HG02763 (cell line): ENCODE measurements around the gene ZNF605.
"Not testable (repeated sequence)": the region's sequence is repeated elsewhere in the genome, so short reads cannot be mapped to it uniquely, and the experiment has no call there.

Source experiments
- ATAC-seq: cut with Tn5 transposase; IDR thresholded peaks from one replicate; pipeline ENCODE4 v1.9.1; 2021; ENCODE audit warnings: mild to moderate bottlenecking, moderate library complexity; ENCODE audit not compliant: unreplicated experiment

The ZNF605 gene

DNA sequence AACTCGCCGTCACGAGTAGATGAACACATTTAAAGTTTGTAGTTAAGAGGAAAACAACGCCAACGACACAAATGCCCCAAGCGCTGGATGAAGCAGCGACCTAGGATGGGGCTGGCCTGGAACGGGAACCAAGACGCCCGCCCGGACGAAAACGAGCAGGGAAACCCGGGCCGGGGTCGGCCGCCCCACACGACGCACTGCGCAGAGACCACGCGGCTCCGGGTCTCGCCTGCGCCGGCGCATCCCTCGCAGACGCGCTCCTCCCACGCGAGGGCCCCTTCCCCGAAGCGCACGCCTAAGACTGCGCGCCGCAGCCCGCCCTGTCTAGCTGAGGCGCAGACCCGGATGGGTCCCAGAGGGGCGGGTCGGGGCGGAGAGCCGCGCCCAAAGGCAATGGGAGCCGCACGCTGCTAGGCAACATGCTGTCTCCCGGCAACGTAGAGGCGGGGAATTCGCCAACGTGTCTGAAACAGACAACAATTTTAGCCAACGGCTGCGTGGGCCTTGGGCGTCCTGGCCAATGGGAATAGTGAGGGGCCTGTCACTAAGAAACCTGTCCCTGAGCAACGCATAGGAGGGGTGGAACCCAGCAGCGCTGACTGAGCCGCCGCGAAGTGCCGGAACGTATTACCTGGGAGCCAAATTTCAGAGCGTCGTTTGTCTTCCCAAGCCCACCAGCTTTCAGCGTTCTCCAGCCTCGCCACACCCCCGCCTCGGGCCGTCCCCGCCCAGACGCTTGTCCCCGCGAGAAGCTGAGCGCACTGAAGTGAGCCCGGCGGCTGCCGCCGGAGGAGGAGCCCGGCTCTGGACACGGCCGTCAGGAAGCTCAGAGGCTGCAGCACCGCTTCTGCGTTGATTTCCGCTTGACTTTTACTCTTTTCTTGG lies 47.7 kb downstream of the ZNF605 start:
- peak; percentile 89 for ATAC-seq

DNA sequence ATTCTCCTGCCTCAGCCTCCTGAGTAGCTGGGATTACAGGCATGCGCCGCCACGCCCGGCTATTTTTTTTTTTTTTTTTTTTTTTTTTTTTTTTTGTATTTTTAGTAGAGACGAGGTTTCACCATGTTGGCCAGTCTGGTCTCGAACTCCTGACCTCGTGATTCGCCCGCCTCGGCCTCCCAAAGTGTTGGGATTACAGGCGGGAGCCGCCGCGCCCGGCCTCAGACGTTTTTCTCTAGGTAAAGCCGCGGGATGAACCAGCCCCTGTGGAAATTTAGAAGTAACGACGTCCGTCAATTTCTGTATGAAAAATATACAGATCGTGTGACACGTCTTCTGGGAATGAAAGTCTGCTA lies 48.3 kb downstream of the ZNF605 start:
- ATAC-seq, result not testable (repeated sequence)

DNA sequence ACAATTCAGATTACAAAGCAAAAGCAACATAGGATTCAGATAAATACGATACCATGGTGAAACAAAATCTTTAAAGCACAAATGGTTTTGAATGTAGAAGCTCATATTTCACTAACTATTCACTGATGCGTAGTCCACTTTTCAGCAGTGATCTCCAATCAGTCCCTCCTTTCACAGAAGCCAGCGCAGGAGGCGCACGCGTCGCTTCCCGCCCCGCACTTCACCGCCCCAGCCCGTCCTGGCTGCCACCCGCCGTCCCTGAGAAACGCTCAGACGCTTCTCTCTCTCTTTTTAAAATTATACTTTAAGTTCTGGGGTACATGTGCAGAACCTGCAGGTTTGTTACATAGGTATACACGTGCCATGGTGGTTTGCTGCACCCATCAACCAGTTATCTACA lies 48.9 kb downstream of the ZNF605 start:
- ATAC-seq, result no peak

DNA sequence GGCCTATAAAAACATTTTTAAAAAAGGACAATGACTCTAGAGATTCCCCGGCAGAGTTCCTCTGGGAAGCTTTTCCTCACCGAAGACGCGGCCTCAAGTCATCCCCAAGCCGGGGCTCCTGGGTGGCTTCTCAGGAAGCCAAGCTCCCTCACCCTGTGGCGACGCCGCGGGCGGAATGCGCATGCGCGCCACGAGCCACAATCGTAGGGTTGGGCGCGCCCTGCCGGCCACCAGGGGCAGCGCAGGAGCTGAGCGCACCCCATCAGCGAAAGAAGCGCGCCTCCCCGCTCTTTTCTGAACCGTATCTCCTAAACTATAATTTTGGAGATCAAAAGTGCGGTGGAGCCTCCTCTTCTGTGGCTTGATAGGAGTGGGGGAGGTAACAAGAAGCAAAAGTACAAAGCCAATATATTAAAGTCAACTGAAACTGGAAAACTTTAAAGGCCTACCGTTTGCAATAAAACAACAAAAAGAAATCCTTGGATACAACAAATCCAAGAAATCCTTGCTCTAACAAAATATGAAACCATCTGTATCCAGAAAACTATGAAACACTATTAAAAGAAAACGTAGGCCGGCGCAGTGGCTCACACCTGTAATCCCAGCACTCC lies 51.3 kb downstream of the ZNF605 start:
- ATAC-seq, result no peak

DNA sequence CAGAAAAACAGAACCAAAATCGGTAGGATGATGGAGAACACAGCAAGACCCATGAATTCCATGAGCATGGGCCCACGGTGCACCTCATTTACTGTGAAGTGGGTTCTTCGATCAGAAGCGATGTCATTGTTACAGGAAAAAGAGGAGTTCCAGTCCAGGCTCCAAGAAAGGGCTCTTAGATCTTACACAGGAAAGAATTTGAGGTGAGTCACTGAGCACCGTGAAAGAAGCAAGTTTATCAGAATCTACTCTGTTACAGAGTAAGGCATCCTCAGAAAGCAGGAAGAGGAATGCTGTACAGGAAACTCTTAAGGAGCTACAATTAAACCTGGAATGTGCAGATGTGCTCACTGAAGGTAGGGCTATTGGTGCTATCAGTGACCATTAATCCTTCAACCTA lies 57.1 kb downstream of the ZNF605 start:
- ATAC-seq, result no peak

DNA sequence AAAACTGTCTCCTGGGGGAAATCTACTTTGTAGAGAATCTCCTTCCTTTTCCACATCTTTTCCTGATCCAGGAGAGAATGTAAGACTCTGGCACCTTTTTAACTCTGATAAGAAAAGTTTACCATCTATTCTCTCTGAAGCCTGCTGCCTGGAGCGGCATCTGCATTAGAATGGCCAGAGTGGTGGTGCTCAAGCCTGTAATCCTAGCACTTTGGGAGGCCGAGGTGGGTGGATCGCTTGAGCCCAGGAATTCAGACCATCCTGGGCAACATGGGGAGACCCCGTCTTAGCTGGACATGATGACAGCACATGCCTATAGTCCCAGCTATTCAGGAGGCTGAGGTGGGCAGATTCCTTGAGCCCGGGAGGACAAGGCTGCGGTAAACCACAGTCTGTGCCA lies 67.3 kb downstream of the ZNF605 start:
- no peak for ATAC-seq

DNA sequence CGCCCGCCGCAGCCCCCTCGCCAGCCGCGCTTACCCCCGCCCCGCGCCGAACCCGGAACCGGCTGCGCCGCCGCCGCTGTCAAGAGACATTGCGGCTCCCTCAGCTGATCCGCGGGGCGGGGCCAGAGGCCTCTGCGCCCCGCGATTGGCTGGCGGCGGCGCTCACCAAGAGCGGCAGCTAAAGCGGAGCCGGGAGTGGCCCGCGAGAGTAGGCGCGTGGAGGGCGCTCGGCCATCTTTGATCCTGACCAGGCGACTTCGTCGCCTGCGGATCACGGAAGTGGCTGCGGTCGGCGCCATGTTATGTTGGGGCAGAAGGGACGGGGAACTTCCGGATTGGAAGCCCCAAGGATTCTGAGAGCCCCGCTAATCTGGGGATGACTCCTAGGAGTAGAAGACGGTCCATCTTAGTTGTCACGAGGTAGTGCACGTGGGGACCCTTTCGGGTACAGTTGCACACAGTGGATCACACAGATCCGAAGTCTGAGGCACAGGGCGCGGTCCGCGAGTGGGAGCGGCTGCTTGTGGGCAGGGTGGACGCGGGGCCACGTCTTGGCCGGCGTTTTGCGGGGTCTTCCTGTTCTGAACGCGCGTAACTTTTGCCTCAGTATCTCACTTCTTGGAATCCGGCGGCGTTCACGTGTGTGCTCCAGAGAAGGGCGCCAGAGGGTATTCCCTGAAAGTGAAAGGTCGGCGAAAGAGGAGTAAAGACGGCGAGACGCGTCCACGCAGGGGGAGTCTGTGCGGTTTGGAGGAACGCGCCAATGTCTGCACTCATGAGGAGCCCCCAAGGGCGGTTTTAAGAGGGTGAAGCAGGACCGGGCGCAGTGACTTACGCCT lies 68.4 kb downstream of the ZNF605 start, which contains the start of gene CHFR:
TSS of gene CHFR (minus strand) at position 93 of the 839 bp plus-strand sequence. CDS start 277 bp downstream, outside the sequence.
- peak; percentile 98 for ATAC-seq

DNA sequence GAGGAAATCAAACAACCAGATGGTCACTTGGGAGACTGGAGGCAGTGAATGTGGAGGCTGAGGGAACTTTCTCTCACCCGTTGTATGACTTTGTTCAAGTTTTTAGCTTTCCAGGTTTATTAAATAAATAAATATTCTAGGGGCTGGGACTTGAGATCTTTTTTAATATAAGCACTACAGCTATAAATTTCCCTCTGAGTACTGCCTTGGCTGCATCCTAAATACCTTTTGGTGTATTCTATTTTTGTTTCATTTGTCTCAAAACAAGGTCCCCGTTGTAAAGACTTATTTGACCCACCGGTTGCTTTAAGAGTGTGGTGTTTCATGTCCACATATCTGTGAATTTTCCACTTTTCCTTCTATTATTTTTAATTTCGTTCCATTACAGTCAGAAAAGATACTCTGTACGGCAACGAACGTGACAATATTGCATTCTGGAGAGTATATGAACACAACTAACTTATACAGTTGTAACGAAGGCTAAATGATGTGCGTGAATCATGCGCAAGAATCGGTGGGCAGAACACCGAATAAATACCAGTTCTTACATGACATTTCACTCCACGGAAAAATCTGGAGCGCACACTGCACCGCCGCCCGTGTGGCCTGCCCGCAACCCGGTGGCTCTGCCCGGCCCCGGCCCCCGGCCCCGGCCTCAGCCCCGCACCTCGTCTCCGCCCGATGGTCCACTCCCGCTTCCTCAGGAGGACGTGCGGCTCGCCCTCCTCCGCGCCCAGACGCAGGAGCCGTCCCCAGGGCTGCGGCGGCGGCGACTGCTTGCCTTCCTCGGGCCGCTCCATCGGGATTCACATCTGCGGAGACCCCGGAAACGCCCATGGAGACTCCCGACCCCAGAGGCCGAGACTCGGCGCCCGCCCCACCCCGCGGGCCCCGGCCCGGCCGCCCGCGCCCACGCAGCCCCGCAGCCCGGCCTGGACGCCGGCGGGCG lies 69.3 kb downstream of the ZNF605 start:
- ATAC-seq, result peak; percentile 6

DNA sequence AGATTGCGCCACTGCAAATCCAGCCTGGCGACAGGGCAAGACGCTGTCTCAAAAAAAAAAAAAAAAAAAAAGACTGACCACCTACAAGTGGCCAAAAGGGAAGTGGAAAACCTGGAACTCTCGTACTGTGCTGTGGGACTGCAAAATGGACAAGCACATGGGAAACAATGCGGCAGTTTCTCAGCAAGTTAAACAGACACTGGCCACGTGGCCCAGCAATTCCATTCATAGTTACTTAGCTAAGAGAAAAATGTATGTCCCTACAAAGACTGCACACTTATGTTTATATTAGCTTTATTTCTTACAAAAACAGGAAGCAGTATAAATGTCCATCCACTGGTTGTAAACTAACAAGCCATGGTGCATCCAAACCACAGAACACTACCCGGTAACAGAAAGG lies 74.3 kb downstream of the ZNF605 start:
- ATAC-seq, result no peak

DNA sequence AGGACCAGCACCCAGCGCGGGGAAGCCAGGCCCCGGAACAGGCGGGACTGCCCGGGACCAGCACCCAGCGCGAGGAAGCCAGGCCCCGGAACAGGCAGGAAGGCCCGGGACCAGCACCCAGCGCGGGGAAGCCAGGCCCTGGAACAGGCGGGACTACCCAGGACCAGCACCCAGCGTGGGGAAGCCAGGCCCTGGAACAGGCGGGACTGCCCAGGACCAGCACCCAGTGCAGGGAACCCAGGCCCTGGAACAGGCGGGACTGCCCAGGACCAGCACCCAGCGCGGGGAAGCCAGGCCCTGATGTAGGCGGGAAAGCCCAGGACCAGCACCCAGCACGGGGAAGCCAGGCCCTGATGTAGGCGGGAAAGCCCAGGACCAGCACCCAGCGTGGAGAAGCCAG lies 81.5 kb downstream of the ZNF605 start:
- ATAC-seq, result not testable (repeated sequence)

DNA sequence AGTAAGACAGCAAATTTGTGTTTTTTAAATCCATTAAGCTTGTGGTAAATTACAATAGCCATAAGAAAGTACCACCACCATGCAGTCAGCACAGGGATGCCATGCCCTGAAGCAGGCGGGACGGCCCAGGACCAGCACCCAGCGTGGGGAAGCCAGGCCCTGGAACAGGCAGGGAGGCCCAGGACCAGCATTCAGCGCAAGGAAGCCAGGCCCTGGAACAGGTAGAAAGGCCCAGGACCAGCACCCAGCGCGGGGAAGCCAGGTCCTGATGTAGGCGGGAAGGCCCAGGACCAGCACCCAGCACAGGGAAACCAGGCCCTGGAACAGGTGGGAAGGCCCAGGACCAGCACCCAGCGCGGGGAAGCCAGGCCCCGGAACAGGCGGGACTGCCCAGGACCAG lies 81.9 kb downstream of the ZNF605 start:
- no peak for ATAC-seq

DNA sequence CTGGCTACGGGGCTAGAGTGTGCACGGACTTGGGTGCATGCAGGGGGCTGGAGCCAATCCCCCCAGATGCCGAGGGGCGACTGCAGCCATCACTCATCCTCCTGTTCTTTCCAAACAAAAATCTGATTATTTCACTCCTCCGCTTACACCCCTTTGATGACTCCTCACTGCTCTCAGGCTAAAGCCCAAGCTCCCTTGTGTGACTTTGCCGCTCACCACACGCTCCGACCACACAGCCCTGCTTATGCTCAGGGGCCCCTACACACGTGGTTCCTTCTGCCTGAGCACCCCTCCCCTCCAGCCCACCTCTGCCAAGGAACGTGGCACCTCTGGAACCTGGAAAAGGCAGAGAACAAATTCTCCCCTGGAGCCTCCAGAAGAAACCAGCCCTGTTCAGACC lies 82.4 kb downstream of the ZNF605 start:
- ATAC-seq, result no peak

DNA sequence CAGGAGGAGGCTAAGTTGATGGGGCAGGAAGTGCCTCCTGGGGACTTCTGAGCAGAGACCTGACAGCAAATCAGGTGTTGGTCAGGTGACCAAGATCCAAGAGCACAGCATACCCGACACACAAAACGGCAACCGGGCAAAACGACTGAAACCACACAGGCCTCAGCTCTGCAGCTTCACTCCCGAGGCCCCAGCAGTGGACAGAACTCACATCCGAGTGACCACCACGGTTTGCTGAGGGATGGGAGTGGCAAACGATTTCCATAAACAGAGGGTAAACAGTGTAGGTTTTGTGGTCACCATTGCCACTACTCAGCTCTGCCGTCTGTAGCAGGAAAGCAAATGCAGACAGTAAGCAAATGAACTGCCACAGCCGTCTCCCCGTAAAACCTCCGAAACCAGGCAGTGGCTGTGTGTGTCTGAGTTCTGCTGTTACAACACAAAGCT lies 83.1 kb downstream of the ZNF605 start:
- no peak for ATAC-seq

DNA sequence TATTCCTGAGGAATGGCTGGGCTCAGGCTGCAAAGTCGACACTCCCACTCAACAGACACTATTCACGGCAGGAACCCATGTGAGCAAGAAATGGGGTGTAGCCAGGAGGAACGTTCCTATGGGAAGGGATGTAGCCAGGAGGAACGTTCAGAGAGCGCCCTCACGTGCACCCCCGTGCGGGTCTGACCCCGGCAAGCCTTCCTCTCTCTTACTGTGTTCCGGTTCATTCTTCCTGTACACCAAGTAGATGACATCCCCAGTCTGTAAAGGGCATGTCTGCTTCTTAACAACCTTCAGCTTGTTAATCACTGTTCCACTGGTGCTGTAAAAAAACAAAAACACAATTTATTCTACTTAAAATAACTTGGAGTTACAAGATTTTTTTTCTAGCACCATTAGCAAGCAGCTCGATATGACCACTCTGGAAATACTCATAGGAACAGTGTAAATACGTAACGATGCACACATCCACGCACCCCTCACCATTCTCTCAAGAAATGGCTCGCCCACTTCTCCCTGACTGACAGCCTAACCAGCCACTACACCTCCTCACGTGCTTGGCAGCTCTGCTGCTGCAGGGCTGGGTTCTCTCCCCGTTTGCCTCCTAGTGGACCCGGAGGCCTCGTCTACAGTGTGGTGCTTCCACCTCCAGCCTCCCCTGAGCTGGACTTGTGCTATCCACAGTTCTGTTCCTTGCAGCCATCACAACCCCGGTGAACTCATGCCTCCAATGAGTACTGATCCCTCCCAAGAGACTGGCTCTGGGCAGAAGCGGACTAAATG lies 83.8 kb downstream of the ZNF605 start:
- no peak for ATAC-seq

DNA sequence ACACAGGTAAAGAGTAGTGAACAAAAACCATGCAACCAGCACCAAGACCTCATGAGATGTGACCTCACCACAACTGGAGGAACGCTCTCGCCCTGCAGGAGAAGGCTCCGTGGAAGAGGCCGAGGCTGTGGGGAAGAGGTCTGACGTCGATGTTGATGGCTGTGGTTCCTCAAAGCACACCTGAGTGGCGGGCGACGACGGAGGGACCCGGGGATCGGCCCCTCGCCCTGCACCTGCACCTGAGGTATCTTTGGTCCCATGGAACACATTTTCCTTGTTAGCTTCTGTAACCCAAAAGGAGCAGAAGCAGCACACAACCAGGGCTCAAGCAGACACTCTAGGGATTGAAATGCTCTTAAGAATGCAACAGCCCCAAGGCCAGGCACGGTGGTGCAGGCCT lies 86.6 kb downstream of the ZNF605 start:
- no peak for ATAC-seq
